ENCODE measurements around the gene MFSD2A. TPM values are rescaled to one million over a fixed set of nuclear protein-coding genes. Genes with fewer than 3 reads are reported as not detected.

The MFSD2A gene
- total RNA-seq, 1 donor: 6.0 TPM

- DNase-seq (ENCODE audit: low read depth): no peak
- no peak overlapping the region for H3K4me3 ChIP-seq (ENCODE audit: low read depth, low read length)
- TF ChIP-seq, protein P1, sequence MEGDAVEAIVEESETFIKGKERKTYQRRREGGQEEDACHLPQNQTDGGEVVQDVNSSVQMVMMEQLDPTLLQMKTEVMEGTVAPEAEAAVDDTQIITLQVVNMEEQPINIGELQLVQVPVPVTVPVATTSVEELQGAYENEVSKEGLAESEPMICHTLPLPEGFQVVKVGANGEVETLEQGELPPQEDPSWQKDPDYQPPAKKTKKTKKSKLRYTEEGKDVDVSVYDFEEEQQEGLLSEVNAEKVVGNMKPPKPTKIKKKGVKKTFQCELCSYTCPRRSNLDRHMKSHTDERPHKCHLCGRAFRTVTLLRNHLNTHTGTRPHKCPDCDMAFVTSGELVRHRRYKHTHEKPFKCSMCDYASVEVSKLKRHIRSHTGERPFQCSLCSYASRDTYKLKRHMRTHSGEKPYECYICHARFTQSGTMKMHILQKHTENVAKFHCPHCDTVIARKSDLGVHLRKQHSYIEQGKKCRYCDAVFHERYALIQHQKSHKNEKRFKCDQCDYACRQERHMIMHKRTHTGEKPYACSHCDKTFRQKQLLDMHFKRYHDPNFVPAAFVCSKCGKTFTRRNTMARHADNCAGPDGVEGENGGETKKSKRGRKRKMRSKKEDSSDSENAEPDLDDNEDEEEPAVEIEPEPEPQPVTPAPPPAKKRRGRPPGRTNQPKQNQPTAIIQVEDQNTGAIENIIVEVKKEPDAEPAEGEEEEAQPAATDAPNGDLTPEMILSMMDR (IDR thresholded peaks at IDR 0.05; ENCODE audit: insufficient read depth, low read depth, low read length): no peak
Observed at GRCh38 chr1:39987869-39988268, 32.9 kb downstream of the MFSD2A start.

DNA sequence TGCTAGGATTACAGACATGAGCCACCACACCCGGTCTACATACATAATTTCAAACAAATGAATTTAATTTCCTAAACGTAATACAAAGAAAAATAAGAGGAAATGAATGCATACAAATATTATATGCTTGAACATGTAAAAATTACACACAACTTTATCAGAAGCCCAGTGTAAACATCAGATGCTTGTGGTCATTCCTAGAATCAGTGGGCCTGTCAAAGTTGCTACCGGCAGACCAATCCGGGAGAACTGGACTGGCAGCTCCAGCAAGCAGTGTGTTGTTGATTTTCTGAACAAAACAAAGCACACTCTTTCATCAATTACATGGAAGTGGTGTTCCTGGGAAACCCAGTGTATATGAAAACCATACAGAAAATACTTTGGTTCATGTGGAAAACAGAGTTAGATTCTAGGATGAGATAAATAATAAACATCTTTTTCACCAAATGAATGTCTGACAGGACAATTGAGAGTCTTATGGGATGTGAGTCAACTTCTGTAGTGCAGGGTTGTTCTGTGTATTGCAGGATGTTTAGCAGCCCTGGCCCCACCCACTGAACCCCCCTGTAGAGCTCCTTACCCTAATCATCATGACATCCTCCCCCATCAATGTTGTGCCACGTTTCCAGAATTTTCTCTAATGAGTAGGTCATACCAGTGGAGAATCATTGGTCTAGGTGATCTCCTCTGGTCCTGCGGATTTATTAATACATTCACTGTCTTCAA lies 33.8 kb downstream of the MFSD2A start:
- TF ChIP-seq, protein P1 (IDR thresholded peaks at IDR 0.05; ENCODE audit: insufficient read depth, low read depth, low read length): no peak
- no peak overlapping the region for H3K4me3 ChIP-seq (ENCODE audit: low read depth, low read length)
- peak; percentile 54 for DNase-seq (ENCODE audit: low read depth)

DNA sequence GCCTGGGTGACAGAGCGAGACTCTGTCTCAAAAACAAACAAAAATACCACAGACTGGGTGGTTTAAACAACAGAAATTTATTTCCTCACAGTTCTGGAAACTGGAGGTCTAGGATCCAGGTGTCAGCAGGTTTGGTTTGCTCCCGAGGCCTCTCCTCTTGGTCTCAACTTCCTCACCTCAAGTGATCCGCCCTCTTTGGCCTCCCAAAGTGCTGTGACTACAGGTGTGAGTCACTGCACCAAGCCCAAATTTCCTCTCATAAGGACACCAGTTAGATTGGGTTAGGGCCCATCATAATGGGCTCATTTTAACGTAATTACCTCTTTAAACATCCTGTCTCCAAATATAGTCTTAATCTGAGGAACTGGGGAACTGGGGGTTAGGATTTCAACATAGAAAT lies 35.5 kb downstream of the MFSD2A start:
- no peak overlapping the region for H3K4me3 ChIP-seq (ENCODE audit: low read depth, low read length)
- TF ChIP-seq, protein P1 (IDR thresholded peaks at IDR 0.05; ENCODE audit: insufficient read depth, low read depth, low read length): no peak
- no peak for DNase-seq (ENCODE audit: low read depth)

- H3K4me3 ChIP-seq (ENCODE audit: low read depth, low read length): no peak overlapping the region
- no peak for DNase-seq (ENCODE audit: low read depth)
- TF ChIP-seq, protein P1 (IDR thresholded peaks at IDR 0.05; ENCODE audit: insufficient read depth, low read depth, low read length): no peak
Observed at GRCh38 chr1:39992234-39992633, 37.3 kb downstream of the MFSD2A start.

DNA sequence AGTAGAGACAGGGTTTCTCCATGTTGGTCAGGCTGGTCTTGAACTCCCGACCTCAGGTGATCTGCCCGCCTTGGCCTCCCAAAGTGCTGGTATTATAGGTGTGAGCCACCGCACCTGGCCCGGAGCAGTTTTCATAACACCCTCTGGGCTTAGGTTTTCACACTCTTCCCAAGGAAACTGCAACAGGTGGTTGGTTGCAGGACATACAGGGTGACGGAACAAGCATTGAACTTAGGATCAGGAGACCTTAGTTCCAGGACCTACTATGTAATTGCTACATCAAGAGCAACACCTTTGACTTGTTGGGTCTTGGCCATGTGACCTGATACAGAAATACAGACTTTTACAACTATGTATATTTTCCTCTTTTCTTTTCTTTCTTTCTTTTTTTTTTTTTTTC lies 37.9 kb downstream of the MFSD2A start:
- H3K4me3 ChIP-seq (ENCODE audit: low read depth, low read length): no peak overlapping the region
- TF ChIP-seq, protein P1 (IDR thresholded peaks at IDR 0.05; ENCODE audit: insufficient read depth, low read depth, low read length): no peak
- no peak for DNase-seq (ENCODE audit: low read depth)

GRCh38 chr1:39995973-39996393 lies 41.0 kb downstream of the MFSD2A start:
- TF ChIP-seq, protein P1 (IDR thresholded peaks at IDR 0.05; ENCODE audit: insufficient read depth, low read depth, low read length): no peak
- H3K4me3 ChIP-seq (ENCODE audit: low read depth, low read length): no peak overlapping the region
- no peak for DNase-seq (ENCODE audit: low read depth)

Data from fibroblast of villous mesenchyme (primary cell).